ENCODE results near the gene ABO. TPM values are rescaled to one million over a fixed set of nuclear protein-coding genes. Genes with fewer than 3 reads are reported as not detected.

The ABO gene
- total RNA-seq, 1 experiment from 2014 or later = 0.37 TPM

GRCh38 chr9:133294257-133294656 is 19.3 kb upstream of the ABO start:
- TF ChIP-seq, protein P1, sequence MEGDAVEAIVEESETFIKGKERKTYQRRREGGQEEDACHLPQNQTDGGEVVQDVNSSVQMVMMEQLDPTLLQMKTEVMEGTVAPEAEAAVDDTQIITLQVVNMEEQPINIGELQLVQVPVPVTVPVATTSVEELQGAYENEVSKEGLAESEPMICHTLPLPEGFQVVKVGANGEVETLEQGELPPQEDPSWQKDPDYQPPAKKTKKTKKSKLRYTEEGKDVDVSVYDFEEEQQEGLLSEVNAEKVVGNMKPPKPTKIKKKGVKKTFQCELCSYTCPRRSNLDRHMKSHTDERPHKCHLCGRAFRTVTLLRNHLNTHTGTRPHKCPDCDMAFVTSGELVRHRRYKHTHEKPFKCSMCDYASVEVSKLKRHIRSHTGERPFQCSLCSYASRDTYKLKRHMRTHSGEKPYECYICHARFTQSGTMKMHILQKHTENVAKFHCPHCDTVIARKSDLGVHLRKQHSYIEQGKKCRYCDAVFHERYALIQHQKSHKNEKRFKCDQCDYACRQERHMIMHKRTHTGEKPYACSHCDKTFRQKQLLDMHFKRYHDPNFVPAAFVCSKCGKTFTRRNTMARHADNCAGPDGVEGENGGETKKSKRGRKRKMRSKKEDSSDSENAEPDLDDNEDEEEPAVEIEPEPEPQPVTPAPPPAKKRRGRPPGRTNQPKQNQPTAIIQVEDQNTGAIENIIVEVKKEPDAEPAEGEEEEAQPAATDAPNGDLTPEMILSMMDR (conservative IDR thresholded peaks at IDR 0.05) = no peak
- no peak overlapping the region for H3K4ac ChIP-seq (ENCODE audit: low read depth, low read length)
- Mint-ChIP-seq H3K36me3 (ENCODE audit: insufficient read depth in 1 of 3, low read depth in 3 of 3) (peaks cover 4 to 7% (median 6%) of the 10 kb centered on the region in 3 experiments; a peak in 3 of 7 replicates), H3K9me3 (peaks cover 51 to 60% of the 10 kb centered on the region in 2 experiments), H3K4me1 (no peaks in the 10 kb centered on the region), H3K4me3 (no peak overlapping the region), H3K27ac (no peak overlapping the region), H3K27me3 (ENCODE audit: low read depth) (peaks cover 48% of the 10 kb centered on the region)
- no peak overlapping the region for H2BK120ac ChIP-seq (ENCODE audit: low read depth, low read length, poor library complexity, severe bottlenecking)
- H4K91ac ChIP-seq (ENCODE audit: insufficient read length, low read depth, low read length) = no peak overlapping the region
- H3K23me2 ChIP-seq (ENCODE audit: insufficient read length, low read depth, low read length, poor library complexity, severe bottlenecking) = no peaks in the 10 kb centered on the region
- H4K20me1 ChIP-seq (ENCODE audit: control insufficient read depth, insufficient read depth, insufficient read length) = no peaks in the 10 kb centered on the region
- peaks cover 9% of the 10 kb centered on the region for H3K9me3 ChIP-seq (ENCODE audit: control insufficient read depth, low read depth, low read length)
- no peak overlapping the region for H2BK12ac ChIP-seq (ENCODE audit: insufficient read length, low read depth, low read length)
- H3K27me3 ChIP-seq (ENCODE audit: insufficient read depth, low read length) = no peaks in the 10 kb centered on the region
- no peak for DNase-seq
- no peaks in the 10 kb centered on the region for H3K4me1 ChIP-seq (ENCODE audit: insufficient read depth, low read length)
- no peak overlapping the region for H3K18ac ChIP-seq (ENCODE audit: insufficient read length, low read depth, low read length)
- WGBS (ENCODE audit: extremely low coverage, insufficient read length, low lambda C conversion rate) = no CpG with 5 or more reads among the region's 1 CpG
- no peak overlapping the region for H3K9ac ChIP-seq (ENCODE audit: extremely low read depth, insufficient read length, low read length)
- no peak overlapping the region for H3K27ac ChIP-seq (ENCODE audit: insufficient read length, low read depth, low read length)
- H2AK5ac ChIP-seq (ENCODE audit: insufficient read length, low read length) = no peak overlapping the region
- H2AFZ ChIP-seq (ENCODE audit: low read length) = no peak overlapping the region
- no peak overlapping the region for H3K14ac ChIP-seq (ENCODE audit: insufficient read depth, low read length)
- no peak overlapping the region for H2BK5ac ChIP-seq (ENCODE audit: insufficient read length, low read length)
- no peak overlapping the region for H3K23ac ChIP-seq (ENCODE audit: insufficient read length, low read depth, low read length)
- no peak overlapping the region for H3T11ph ChIP-seq (ENCODE audit: low read length)
- H3K79me1 ChIP-seq (ENCODE audit: insufficient read depth, low read depth, low read length, poor library complexity, severe bottlenecking) = no peaks in the 10 kb centered on the region
- H3K56ac ChIP-seq (ENCODE audit: insufficient read length, low read depth, low read length) = no peak overlapping the region
- no peaks in the 10 kb centered on the region for H3K79me2 ChIP-seq (ENCODE audit: insufficient read depth, low read length)
- no peak overlapping the region for H2BK20ac ChIP-seq (ENCODE audit: low read depth, low read length, poor library complexity, severe bottlenecking)
- H4K8ac ChIP-seq (replicated peaks; ENCODE audit: insufficient read length, low read depth, low read length) = no peak overlapping the region
- no peak overlapping the region for H2BK15ac ChIP-seq (ENCODE audit: low read depth, low read length)
- H3K4me2 ChIP-seq (ENCODE audit: insufficient read depth, insufficient read length, low read length) = no peak overlapping the region
- no peak overlapping the region for H4K5ac ChIP-seq (ENCODE audit: insufficient read length, low read depth, low read length)

Measured in H9 (cell line).